ENCODE data around the gene FRMD4A.

Gene FRMD4A

DNA sequence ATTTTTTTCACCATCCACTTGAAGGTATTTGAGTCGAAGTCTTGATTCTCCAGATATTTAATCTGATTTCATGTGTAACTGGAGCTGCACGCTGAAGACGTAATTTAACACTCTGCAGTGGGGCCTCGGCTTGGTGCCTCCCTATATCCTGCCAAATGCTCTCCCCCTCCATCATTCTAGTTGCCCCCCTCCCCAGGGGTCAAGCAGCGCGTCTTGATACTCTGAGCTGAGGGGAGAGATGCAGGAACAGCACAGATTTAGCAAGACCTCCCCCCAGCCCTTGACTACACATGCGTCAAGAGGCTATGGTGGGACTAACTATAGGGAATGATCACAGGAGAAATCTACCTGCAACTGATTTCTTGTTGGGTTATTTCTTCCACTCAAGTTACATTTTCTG is 658.2 kb downstream of the FRMD4A start:
- DNase-seq (ENCODE audit: low read depth) = no peak

DNA sequence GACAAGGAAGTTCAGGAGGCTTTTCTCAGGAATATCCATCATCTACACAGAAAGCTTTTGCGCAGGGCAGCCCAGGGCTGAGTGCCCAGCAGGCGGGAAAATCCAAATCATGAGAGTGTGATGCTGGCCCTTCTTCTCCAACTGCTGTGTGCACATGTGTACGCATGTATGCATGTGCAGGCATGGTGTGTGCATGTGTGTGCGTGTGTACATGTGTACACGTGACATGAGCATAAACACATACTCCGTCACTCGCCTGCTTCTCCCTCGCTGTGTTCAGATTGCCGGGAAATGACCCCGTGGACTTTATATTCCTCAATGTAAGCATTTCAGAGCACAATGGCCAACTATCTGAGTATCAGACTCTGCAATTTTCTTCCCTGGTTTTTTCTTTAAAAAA is 658.8 kb downstream of the FRMD4A start:
- no peak for DNase-seq (ENCODE audit: low read depth)

DNA sequence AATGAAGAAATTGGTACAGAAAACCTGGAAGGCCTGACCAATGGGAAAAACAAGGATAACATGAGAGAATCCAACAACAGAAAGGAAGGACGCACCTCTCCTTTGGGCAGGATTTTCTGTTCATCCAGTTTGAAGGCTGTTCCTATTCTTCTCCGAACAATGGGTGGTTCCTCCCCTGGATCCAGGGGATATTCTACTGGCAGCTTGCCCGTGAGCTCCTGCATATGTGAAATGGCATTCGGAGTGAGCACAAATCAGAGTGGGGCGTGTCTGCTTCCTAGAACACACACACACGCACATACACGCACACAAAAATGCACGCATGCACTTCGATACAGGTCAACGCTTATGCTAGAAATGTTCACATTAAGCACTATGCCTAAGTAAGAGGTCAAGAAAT is 660.4 kb downstream of the FRMD4A start:
- DNase-seq (ENCODE audit: low read depth) = no peak

DNA sequence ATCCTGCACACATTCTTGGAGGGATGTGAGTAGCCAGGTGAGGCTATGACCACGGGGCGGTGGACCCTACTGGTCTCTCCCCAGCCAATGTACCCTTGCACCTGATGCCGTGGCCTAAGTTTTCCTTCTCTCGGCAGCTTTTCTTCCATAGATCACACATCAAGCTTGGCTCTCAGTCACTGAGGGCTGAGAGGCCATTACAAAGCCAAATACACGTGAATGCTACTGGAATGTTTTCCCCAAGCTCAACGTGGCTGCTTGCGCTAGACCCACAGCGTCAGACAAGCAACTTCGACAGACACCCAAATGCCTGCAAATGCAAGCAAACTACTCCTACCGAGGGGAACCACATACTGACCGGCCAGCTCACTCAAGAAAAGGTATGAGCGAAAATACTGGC is 660.8 kb downstream of the FRMD4A start:
- no peak for DNase-seq (ENCODE audit: low read depth)

DNA sequence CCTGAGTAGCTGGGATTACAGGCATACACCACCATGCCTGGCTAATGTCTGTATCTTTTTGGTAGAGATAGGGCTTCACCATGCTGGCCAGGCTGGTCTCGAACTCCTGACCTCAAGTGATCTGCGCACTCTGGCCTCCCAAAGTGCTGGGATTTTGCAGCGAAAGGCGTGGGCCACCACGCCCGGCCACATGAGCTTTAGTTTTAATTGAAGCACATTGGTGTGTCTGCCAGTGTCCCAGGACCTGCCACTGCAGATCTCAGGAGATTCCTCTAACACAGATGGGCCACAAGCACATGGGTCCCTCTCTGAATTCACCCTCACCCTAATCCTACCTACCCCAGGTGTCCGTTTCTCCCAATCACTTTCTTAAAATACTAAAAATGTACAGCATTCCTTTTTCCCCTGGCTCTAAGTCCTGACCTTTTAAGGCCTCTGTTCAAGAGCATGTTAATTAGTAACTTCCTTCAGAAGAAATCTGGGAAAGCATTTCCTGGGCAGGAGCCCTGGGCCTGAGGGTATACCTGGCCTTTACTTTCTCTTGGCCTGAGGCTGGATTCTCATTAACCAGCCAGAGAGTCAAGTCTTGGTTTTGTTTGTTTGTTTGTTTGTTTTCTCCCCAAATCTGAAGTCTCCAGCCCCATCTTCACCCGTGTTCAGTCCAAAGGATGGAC is 661.4 kb downstream of the FRMD4A start:
- DNase-seq (ENCODE audit: low read depth) = no peak

DNA sequence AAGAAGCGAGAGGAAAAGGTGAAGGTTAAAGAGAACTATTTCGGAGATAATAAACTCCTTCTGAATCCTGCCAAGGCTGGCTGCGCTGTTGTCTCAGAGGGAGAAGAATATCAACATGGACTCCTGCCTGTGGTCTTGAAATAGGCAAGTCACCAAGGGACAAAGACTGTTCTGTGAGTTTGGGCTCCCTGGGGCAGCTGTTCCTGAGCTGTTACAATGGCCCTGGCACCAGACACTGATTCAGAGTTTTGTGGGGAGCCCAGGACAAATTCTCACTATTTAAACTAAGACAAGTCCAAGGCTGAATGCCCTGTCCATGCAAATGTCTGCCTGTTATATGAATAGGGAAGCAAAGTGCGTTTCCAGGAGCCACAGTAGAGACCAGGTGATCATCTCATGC is 662.6 kb downstream of the FRMD4A start:
- no peak for DNase-seq (ENCODE audit: low read depth)

DNA sequence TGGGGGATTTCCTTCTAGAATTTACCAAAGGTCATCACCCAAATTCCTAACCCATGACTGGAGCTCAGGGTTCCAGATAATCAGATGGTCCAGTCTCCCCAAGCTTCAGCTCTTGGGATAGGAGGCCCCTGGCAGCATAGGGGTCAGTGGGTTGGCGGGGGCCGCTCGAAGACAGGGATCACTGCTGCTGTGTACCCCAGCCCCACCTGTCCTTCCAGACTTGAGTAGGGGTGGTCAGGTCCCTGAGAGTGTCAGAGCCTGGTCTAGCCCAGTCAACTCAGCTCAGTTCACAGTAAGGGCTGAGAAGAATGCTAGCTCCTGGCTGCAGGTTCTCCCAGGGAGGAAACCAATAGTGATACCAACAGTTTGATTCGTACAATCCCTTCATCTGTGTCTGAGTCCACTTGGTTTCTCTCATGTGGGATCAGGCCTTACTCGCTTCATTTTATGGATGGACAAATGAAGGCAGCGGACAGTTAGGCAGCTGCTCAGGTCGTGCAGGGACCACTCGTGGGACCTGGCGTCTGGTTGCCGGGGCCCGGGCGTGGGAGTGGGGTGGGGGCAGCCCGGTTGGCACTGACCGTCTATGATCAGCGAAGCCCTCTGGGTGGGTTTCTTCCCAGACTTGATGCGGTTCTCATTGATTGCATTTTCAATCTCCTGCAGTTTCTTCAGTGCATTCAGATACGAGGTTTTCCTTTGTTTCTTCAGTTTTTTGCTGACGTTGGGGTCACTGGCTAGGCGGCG is 665.0 kb downstream of the FRMD4A start:
- DNase-seq (ENCODE audit: low read depth) = no peak

DNA sequence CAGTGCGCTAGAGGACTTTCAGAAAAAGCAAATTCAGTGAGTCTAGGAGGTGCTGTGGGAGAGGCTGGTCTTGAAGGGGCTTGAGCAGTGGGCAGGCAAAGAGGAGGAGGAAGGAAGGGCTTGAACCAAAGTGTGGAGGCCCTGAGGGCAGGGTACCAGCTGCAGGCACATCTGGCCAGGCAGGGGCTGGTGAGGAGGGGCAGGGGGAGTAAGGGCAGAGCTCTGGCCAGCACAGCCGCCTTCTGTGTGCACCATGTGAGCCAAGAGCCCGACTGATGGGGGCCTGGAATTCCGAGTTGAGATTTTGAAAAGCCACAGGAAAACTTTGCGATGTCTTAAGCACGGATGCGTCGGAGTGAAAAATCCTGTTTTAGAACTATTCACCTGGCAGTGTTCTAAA is 669.5 kb downstream of the FRMD4A start:
- no peak for DNase-seq (ENCODE audit: low read depth)

DNA sequence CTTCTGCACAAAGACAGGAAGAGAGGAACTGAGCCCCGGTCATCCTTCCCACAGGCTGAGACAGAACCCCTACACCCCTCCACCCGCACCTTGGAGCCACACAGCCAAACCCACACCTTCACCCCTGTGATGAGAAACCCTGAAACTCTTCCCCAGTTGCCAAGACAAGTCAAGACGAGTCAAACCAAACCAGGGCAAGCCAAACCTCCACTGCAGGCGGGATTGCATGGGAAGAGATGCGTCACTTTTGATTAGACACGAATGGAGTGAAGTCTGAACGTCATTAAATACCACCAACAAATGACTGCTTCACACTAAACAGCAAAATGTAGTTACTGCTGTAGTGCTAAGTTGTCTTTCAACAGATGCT is 670.2 kb downstream of the FRMD4A start:
- DNase-seq (ENCODE audit: low read depth) = no peak

DNA sequence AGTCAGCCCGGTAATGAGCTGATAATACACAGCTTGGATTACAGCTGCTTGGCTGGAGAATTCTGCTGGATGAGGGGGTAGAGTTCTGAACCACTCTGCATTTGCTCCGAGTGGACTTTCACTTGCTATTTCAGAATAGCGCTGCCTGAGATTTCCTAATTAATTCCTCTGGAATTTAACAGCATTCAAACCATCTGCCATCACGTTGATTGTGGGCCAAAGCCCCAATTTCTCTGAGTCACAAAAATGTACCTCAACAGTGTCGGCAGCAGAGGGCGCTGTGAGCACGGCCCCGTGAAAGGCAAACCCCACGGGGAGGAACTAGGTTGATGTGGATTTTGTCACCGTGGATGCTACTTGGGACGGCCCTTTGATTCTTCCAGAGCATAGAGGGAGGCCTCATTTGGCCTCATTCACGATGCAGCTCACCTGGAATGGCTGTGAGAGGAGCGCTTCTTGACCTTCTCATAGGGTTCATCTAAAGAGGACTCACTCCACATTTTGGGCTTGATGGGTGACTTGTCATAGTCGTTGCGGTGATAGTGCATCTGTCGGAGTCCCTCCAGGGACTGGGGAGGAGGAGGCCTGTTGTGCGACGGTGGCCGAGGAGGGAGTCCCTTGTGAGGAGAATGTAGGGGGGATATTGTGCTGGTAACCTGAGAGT is 670.7 kb downstream of the FRMD4A start:
- DNase-seq (ENCODE audit: low read depth) = peak; percentile 43

DNA sequence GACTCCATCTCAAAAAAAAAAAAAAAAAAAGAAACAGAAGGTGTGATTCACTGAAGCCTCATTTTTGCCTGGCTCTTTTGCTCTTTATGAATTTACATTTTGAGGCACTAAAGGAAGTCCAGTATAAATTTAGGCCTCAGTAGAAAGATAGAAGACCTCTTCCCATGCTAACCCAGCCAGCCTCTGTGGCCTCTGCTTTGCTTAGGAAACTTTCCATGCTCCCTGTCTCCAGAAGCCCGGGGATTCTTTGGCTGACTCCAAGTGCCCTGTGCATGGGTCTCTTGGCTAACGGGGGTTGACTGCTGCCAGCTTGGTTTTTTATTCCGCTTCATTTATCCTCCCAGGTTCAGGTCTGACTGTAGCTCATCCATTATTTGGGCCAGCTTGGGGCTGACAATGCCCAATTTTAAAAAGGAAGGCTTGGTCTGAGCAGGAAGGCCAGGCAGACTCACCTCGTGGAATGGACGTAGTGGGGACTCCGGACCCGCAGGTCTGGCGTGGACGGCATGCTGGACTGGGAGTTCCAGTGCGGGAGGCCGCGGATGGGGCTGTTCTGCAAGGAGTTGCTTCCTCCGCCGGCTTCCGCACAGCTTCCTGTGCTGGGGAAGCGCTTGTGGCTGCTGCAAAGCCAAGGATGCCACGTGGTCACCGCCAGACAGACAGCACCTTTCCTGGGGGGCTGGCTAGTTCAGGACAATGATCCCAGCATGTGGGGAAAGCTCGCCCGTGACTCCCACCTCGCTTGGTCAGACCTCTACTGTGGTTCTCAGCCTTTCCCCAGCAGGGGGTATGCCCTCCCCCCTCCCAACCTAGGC is 671.6 kb downstream of the FRMD4A start:
- no peak for DNase-seq (ENCODE audit: low read depth)

DNA sequence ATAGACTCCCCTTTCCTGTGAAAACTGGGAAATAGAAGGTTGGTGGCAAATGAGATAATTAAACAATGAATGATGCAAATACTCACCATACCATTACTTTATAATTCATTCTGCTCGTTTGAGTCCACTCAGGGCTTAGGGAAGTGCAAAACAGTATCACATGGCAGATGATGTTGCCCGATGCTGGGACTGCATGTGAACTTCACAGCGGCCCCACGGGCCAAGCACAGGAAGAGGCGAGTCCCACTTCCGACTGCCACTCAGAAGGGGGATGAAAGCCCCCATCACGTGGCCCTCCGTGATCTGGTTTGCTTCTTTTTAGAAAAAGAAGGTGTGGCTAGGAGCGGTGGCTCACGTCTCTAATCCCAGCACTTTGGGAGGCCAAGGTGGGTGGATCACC is 672.5 kb downstream of the FRMD4A start:
- no peak for DNase-seq (ENCODE audit: low read depth)

DNA sequence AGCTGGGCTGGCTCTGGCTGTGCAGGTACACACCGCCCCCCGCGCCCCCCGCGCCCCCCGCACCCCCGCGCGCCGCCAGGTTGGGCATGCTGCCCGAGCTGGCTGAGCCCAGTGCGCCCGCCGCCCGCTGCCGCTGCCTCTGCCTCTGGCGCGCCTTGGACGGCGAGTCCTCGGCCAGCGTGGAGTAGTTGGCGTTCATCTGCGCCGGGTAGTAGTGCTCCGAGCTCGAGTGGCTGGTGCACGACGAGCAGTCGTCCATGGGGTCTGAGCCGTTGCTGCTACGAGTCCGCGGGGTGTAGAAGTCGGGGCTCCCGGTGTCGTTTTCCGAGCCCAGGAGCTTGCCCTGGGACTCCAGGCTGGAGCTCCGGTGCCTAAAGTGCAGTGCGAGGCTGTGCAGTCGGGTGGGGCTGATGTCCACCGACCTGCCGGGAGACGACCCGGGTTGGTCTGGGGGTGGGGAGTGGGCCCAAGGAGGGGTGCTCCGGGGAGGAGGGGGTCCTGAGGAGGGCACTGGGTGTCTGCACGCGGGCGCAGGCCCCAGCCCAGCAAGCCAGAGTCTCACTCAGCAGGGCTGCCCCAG is 673.5 kb downstream of the FRMD4A start:
- DNase-seq (ENCODE audit: low read depth) = no peak

DNA sequence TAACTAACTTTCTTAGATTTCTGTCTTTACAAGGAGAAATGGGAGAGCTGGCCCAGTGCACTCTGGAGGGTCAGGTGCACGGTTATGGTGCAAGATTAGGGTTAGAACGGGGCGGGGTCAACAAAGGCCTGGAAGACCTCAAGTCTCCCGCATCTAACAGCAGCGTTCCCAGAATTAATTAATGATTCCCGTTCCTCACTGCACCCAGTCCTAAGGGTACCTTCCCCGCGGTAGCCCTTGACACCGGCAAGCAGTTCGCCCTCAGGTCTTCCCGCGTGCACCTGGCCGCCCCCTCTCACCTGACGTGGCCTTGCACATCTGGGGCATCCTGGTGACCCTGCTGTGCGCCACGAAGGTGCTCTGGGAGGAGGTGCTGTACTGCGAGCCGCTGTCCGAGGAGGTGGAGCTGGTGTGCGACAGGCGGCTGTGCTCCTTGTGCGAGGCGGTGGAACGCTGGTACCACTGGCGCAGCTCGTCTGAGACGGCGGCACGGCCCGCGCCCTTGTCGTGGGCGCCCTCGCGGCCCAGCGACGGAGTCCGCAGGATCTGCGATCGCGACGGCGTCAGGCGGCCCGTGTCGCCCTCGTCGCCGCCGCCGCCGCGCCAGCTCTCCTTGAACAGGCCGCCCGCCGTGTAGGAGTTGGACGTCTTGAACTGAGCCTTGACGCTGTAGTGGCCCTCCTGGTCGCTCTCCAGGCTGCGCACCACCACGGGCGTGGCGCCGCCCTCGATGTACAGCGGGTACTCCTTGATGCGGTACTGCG is 674.2 kb downstream of the FRMD4A start:
- DNase-seq (ENCODE audit: low read depth) = no peak

DNA sequence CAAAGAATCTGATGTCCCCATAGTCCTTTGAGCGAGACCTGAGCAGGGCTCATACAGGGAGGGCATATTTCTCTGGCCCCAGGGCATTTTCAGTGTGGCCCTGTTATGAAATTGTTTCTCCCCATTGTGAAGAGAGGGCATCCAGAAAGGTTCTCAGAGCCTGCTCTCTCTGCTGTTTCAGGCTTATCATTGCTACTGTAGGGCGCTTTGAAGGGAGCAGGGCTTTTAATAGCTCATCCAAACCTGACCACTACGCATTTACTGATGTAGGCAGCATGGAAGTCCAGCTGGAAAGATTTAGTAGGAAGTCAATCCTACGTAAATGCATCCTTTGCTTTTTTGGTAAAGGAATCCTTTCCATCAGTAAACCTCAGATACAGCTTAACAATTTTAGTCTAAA is 675.9 kb downstream of the FRMD4A start:
- DNase-seq (ENCODE audit: low read depth) = no peak

DNA sequence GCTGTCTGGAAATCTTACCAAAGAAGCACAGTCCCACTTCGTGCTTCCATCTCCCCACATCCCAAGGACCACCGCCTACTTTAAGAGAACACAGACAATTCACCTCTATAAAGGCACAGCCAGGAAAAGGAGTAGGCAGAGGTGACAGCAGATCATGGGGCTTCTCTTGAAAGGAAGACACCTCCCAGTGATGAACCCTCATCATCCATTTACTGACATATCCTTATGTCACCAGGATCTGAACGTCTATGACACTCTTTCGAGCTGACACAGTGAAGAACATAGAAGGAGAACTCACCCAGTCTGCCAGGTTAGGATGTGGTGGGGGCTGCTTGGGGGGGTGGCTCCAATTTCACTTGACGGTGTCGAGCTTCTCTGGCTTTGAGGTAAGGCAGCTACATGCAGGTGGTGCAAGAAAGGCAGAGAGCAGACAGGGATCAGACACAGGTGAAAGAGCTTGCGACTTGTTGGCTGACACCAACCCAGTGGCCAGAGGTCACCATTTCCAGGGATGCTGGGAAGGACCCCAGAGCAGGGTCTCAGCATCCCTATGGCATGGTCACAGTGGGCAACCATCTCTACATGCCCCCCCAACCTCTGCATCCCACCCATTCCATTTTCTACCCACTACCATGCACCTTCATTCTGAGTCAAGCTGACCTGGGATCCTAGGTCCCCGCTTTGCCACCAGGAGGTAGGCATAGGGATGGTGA is 676.5 kb downstream of the FRMD4A start:
- DNase-seq (ENCODE audit: low read depth) = no peak

DNA sequence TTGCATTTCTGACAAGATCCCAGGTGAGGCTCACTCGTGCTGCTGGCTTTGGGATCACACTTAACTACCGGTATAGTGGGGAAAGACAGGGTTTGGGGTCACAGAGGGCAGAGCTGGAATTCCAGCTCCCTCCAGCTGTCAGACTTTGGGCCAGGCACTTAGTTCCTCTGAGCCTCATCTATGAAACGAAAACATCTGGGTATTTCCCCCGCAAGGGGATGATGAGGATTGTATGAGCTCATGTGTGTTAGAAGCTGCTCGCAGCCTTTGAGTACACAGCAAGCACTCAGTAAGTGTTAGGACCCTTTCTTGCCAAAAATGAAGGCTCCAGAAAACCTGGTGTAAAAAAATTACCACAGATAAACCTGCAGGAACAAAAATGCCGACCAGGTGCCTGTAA is 677.9 kb downstream of the FRMD4A start:
- no peak for DNase-seq (ENCODE audit: low read depth)

DNA sequence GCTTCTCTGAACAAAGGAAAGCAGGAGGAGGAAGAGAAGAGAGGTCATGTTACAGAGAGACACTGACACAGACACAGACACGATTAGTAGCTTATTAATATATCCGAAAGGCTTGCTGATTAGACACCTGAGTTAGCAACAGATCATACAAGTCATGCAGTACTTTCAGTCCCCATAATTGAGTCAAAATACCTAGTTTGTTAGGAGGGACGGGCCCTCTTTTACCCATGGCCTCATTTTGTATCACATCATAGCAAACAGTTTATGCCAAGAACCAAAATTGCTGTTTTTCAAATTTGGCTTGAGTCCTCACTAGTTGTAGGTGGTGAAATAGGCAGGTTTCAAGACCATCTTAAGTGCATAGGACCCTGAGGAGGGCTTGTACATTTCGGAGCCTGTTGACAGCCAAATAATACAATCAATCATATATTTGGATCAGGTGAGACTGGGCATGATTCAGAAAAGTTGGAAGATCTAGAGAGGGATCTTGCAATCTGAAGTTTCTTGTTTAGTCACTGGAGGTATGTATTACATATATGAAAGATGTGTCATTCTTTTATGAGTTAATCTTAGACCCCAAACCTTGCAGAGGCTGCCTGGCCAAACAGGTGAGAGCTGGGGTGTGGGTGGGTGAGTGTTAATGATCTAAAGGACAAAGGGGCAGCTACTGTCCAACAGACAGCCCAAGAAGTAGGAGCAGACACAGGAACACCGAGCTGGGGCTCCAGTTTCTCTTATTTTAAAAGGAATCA is 678.6 kb downstream of the FRMD4A start:
- no peak for DNase-seq (ENCODE audit: low read depth)

DNA sequence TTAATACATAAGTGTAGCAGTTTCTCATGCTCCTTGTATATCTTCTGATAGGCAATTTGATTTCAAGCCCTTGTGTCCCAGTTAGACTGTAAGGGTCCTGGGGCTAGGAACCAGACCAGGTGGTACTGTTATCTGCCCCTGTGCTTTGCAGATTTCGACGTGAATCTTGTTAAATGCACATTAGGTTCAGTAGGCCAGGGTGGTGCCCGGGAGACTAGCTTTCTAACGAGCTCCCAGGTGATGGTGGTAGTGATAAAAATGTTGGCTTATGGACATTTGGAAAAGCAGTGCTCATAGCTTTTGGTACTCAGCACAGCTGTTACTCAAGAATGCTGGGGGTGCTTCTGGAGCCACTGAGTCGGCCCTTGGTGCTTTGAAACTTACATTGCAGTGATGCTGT is 679.8 kb downstream of the FRMD4A start:
- DNase-seq (ENCODE audit: low read depth) = no peak
